Measurements from ENCODE around the gene MCAM.

DNA sequence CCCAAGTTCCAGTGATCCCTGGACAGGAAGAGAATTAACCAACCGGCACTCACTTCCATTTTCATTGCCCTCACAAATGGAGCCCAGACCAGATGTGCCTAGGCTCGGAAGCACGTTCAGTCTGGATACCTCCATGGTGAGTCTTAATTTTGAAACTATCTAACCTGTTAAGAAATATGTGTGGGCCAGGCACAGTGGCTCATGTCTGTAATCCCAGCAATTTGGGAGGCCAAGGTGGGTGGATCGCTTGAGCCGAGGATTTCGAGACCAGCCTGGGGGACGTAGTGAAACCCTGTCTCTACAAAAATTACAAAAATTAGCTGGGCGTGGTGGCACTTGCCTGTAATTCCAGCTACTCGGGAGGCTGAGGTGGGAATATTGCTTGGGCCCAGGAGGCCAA, 31.5 kb downstream of the MCAM start:
- TF ChIP-seq, protein P1, sequence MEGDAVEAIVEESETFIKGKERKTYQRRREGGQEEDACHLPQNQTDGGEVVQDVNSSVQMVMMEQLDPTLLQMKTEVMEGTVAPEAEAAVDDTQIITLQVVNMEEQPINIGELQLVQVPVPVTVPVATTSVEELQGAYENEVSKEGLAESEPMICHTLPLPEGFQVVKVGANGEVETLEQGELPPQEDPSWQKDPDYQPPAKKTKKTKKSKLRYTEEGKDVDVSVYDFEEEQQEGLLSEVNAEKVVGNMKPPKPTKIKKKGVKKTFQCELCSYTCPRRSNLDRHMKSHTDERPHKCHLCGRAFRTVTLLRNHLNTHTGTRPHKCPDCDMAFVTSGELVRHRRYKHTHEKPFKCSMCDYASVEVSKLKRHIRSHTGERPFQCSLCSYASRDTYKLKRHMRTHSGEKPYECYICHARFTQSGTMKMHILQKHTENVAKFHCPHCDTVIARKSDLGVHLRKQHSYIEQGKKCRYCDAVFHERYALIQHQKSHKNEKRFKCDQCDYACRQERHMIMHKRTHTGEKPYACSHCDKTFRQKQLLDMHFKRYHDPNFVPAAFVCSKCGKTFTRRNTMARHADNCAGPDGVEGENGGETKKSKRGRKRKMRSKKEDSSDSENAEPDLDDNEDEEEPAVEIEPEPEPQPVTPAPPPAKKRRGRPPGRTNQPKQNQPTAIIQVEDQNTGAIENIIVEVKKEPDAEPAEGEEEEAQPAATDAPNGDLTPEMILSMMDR (IDR thresholded peaks at IDR 0.05; ENCODE audit: control extremely low read depth in 1 of 3, insufficient read depth in 1 of 3, low read depth in 1 of 3, low read length in 3 of 3): no peak
- TF ChIP-seq EZH2 (IDR thresholded peaks at IDR 0.05; ENCODE audit: low read depth, low read length, severe bottlenecking): no peak
- no peak for TF ChIP-seq POLR2A (IDR thresholded peaks at IDR 0.05; ENCODE audit: control extremely low read depth in 1 of 2, low read depth in 2 of 2, low read length in 2 of 2)
- no peak for TF ChIP-seq POU5F1 (IDR thresholded peaks at IDR 0.05; ENCODE audit: low read depth, low read length)
- no peak for TF ChIP-seq BRCA1 (IDR thresholded peaks at IDR 0.05; ENCODE audit: low read depth, low read length)
